ENCODE results near the gene ATP12A.

ATP12A gene

GRCh38 chr13:24738366-24738847 lies 58.2 kb downstream of the ATP12A start:
- DNase-seq = no peak

- no peak for DNase-seq
Measured at GRCh38 chr13:24740014-24740890, 60.0 kb downstream of the ATP12A start.

GRCh38 chr13:24741016-24741662 lies 60.9 kb downstream of the ATP12A start:
- no peak for DNase-seq

GRCh38 chr13:24741791-24742190 lies 61.6 kb downstream of the ATP12A start:
- DNase-seq = no peak

- no peak for DNase-seq
Measured at GRCh38 chr13:24742294-24742693, 62.1 kb downstream of the ATP12A start.

GRCh38 chr13:24742977-24743376 lies 62.8 kb downstream of the ATP12A start:
- no peak for DNase-seq

GRCh38 chr13:24744247-24744646 lies 64.0 kb downstream of the ATP12A start:
- DNase-seq = no peak

- no peak for DNase-seq
Measured at GRCh38 chr13:24745516-24745860, 65.3 kb downstream of the ATP12A start.

GRCh38 chr13:24745861-24746617 lies 65.8 kb downstream of the ATP12A start:
- no peak for DNase-seq

- no peak for DNase-seq
Measured at GRCh38 chr13:24746618-24747247, 66.5 kb downstream of the ATP12A start.

GRCh38 chr13:24747248-24748060 lies 67.2 kb downstream of the ATP12A start:
- DNase-seq = no peak

GRCh38 chr13:24748061-24748400 lies 67.8 kb downstream of the ATP12A start:
- DNase-seq = no peak

- no peak for DNase-seq
Measured at GRCh38 chr13:24759197-24759596, 79.0 kb downstream of the ATP12A start.
